ENCODE data around the gene EMSY.
A peak's percentile ranks its signal among the peaks of the same experiment; 100 is the strongest.
"Not testable (repeated sequence)": the region's sequence is repeated elsewhere in the genome, so short reads cannot be mapped to it uniquely, and the experiment has no call there.

EMSY gene

GRCh38 chr11:76572181-76572875 is 127.5 kb downstream of the EMSY start:
- DNase-seq, result not testable (repeated sequence)

DNA sequence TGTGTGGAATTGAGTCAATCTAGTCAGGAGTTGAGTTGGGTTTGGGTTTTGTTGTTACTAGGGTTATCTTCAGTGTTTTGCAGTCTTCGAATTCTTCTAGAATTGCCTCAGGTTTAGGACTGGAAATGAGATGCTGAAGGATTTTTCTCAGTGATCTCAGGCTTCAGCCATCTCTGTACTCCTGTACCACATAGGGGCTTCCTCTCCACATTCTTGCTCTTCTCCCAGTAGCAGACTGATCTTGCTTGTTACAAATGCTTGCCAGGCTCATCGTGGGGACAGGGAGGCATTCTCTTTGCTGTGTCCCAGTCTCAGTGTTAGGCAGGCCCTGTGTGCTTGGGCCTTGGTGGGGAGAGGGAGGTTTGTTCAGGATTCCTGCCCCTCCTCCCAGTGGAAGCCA is 129.6 kb downstream of the EMSY start:
- no peak for DNase-seq

DNA sequence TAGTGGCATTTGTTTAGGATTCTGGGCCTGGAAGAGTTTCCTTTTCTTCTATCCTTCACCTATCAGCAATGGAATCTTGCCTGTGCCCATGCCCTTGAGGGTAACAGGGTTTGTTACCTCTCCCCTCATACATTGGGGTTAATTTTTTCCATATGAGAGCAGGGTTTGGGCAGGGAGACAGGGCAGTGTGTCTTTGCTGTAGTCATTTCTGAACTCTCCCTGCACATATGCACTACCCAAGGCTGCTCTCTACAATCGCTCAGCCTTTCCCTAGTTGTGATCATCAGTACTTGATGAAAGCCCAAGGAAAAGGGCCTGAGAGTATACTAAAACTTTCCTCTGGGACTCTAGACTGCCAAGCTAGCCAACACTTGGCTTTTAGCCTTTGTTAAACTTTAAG is 130.1 kb downstream of the EMSY start:
- DNase-seq, result no peak

- DNase-seq, result no peak
Measured at GRCh38 chr11:76577226-76577920, 132.6 kb downstream of the EMSY start.

DNA sequence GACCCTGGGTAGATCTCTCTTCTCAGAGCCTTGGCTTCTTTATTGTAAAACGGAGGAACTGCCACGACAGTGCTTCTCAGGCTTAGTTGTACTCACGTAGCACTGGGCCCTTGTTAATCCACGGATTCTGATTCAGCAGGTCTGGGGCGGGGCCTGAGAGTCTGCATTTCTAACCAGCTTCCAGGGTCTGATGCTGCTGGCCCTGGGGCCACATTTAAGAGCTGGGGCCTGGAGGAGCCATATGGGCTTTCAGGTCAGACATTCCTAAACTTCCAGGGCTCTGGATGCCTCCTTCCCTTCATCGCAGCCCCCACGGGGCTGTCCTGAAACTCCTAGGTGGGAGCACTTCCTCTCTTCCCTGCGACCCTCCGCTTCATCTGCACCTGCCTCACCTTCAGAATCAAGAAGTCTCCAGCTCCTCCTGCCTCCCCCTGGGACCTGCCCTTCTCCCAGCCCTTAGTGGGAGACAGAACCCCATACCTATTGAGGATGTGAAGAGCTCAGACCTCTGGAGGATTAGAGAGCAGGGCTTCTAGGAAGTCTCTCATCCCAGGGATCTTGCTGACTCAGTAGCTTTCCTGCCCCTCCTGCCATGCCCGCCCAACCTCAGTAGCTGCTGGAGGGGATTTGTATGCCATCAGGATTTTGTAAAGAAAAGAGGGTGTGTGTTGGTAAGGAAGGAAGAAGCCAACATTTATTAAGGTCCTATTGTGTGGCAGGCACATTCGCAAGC is 133.3 kb downstream of the EMSY start:
- no peak for DNase-seq

DNA sequence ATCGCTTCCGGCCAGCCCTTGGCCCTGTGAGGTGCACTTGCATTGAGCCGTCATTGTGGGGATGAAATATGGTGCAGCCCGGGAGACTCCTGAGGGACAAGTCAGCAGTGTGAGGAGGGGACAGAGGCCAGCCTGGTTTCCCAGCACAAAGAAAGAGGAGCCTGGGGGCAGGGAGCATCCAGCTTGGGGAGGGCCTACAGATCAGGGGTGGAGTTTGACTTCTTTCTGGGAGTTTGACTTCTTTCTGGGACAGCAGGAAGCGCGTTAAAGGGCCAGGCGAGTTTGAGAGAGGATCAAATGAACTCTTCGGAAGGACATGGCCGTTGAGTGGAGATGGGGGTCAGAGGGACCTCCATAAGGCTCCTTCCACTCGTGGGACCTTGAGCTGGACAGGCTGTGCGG is 133.8 kb downstream of the EMSY start:
- no peak for DNase-seq

- DNase-seq, result no peak
Measured at GRCh38 chr11:76579056-76579751, 134.4 kb downstream of the EMSY start.

DNA sequence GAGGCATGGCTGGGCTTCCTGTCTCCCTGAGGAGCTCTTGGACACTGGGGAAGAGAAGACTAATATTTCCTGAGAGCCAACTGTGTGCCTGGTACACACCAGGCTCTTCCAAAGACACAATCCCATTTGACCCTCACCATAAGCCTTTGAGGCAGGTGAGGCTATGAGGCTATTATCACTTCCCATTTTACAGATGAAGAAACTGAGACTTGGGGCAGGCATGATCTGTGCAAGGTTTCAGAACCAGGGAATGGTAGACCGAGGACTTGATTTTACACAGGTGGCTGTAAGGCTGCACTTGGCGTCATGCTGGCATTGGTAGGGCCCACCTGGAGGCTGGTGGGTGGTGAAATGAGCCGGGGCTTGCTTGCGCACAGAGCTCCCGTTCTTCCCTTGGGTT is 134.9 kb downstream of the EMSY start:
- no peak for DNase-seq

DNA sequence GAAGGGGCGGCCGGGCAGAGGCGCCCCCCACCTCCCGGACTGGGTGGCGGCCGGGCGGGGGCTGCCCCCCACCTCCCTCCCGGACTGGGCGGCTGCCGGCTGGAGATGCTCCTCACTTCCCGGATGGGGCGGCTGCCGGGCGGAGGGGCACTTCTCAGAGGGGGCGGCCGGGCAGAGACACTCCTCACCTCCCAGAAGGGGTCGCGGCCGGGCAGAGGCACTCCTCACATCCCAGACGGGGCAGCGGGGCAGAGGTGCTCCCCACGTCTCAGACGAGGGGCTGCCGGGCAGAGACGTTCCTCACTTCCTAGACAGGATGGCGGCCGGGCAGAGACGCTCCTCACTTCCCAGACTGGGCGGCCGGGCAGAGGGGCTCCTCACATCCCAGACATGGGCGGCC is 137.7 kb downstream of the EMSY start:
- not testable (repeated sequence) for DNase-seq

GRCh38 chr11:76587820-76588454 is 143.1 kb downstream of the EMSY start:
- no peak for DNase-seq

DNA sequence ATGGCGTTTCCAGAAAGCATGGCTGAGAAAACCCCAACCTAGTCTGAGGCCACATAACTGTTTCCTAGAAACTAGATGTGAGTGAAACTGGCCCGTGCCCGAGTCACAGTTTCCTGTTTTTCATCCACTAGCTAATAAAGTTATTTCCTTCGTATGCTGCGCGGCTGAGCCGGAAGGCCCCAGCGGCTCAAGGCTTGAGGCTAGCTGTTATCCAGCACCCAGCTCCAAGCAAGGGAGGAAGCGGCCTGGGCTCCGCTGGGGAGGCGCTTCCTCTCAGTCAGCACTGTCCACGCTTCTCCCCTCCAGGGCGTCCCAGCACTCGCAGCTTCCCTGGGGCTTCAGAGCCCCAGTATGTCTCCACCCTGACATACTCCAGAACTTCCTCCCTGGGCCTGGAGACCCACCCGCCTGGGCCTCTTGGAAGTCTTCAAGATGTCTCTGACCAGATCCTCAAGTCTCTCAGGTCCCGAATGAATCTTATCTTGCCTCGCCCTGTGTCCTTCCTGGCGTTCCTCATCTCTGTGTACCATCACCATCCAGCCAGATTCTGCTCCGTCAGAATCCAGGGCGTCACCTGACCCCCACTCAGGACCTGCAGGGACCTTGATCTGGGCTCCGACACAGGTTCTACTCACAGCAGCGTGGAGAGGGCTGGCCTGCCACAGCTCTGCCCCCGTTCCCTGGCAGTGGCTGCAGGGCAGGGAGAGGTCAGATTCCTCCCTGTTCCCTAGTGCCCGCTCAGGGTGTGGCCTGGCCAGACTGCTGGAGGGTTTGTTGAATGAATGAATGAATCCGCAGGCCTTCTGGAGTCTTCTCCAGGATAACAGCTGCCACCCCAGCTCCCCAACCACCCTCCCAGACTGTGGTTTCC is 143.9 kb downstream of the EMSY start:
- peak; percentile 32 for DNase-seq

DNA sequence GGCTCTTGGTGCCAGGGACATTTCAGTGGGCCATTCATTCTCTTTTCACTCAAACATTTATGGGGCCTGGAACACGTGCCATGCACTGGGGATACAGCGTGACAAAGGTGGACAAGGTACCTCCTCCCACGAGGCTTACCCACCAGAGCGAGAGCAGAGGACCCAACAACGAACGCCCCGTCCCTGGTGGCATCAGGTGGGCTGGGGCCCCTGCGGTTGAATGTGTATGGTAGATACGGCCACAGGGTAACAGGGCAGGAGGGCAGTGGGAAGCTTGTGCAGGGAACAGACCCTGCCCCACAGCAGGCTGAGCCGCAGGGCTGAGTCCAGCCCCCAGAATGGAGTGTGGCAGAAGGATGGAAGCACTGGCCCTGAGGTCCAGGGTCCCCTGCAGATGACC is 144.7 kb downstream of the EMSY start:
- no peak for DNase-seq

DNA sequence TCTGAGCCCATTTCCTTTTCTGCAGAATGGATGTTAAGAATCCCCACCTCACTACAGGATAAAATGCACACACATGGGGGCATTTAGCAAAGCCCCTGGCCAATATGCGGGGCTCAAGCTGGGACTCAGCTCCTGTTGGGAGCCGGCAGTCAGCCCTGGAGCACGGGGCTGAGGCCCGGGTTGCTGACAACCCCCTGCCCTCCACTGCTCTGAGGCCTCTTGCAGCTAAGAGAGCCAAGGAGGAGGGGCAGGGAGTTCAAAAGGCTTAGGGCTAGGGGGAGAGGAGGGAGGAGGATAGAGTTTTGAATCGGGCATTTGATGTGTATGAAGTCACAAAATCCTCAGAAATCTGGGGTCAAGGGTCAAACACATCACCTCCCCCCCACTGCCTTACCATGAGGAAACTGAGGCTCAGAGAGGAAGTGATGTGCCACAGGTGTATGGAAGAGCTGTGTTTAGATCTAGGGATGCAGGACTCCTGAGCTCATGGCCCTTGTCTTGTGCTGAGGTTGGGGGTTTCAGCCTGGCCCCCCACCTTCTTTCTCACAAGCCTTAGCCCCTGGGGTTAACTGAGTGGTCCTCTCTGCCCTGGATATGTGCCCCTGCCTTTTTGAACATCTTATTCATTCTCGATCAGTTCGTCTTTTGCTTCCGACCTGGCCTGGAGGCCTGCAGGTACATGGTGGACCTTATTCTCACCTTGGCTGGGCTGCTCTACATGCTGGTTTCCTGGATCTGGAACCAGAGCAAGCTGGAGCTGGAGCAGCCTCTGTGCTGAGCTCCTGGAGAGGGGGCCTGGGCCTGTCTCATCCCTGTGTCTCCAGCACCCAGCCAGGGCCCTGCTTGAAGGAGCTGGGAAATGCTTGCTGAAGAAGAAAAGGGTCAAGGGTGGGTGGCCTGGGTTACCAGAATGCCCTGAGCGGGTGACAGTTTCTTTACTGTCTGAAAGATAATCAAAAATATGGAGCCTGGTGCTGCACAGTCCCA is 145.4 kb downstream of the EMSY start:
- DNase-seq, result no peak

DNA sequence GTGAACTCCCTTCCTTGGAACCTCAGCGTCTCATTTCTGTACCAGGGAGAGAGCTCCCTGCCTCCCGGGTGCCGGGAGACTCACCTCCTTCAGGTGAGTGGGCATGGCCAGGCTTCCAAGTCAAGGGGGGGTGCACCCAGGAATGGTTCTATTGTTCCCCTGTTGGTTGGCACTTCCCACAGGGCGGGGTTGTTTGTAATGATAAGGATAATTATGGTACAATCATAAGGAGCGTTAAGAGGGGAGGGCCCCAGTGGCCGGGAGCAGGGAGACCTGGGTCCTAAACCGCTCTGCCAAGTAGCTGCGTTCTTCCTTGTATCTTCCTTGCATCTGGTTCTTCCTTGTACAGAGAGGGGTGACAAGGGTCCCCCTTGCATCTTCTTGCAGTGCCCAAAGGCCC is 146.6 kb downstream of the EMSY start:
- no peak for DNase-seq

DNA sequence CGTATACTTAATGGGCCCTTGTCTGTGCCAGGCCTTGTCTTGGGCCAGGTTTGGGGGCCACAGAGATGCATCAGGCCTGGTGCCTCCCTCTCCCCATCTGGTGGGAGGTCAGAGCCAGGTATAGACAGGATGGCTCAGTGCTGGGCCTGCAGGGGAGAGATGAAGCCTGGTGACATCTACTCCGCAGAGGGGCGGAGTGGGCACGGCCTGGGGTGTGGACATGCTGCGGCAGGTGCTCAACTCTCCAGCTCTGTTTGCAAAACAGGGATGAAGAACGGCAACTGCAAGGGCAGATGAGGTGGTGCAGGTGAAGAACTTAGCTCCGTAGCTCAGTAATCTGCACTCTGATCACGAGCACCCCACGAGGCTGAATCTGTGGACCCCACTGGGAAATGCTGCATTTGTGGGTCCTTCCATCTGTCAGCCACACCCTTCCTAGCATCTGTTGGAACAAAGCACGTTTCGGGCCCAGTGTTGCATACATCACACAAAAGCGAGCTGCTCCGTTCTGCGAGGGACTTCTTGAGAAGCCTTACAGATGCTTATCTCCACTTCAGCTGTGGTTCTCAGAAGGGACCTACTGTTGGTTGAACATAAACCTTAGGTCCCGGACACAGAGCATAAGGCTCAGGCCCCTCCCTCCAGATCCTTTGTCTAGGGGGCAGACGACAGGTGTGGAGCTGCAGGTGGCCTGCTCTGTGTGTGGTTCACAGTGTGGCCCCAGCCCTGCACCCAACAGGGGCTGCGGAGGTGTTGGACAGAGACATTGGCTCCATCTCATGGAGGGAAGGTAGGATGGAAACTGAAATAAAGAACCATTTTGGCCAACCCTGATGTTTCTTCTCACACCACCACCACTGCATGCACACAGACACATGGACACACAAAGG is 147.5 kb downstream of the EMSY start:
- no peak for DNase-seq

GRCh38 chr11:76592961-76593360 is 148.1 kb downstream of the EMSY start:
- no peak for DNase-seq

DNA sequence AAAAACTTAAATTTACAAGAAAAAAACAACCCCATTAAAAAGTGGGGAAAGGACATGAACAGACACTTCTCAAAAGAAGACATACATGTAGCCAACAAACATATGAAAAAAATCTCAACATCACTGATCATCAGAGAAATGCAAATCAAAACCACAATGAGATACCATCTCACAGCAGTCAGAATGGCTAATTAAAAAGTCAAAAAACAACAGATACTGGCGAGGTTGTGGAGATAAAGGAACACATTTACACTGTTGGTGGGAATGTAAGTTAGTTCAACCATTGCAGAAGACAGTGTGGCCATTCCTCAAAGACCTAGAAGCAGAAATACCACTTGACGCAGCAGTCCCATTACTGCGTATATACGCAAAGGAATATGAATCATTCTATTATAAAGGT is 150.3 kb downstream of the EMSY start:
- not testable (repeated sequence) for DNase-seq

GRCh38 chr11:76596652-76597051 is 151.8 kb downstream of the EMSY start:
- no peak for DNase-seq
